HG03460 (cell line): ENCODE results near the gene SLC17A9.

Source experiments
- ATAC-seq: cut with Tn5 transposase; IDR thresholded peaks from one replicate; pipeline ENCODE4 v1.9.1; 2021; ENCODE audit not compliant: unreplicated experiment

The SLC17A9 gene

GRCh38 chr20:62980380-62980960, 28.0 kb downstream of the SLC17A9 start:
- no peak for ATAC-seq

GRCh38 chr20:62980970-62981369, 28.5 kb downstream of the SLC17A9 start:
- ATAC-seq = no peak

- ATAC-seq = no peak
Observed at GRCh38 chr20:62982124-62983075, 29.9 kb downstream of the SLC17A9 start.

GRCh38 chr20:62983210-62983609, 30.7 kb downstream of the SLC17A9 start:
- ATAC-seq = no peak

GRCh38 chr20:62984666-62985443, 32.3 kb downstream of the SLC17A9 start:
- ATAC-seq = no peak

- no peak for ATAC-seq
Observed at GRCh38 chr20:62985444-62985778, 32.9 kb downstream of the SLC17A9 start.

- no peak for ATAC-seq
Observed at GRCh38 chr20:62986257-62986800, 33.8 kb downstream of the SLC17A9 start.

GRCh38 chr20:62987114-62987513, 34.6 kb downstream of the SLC17A9 start:
- no peak for ATAC-seq

GRCh38 chr20:62989201-62989601, 36.7 kb downstream of the SLC17A9 start:
- no peak for ATAC-seq

- ATAC-seq = no peak
Observed at GRCh38 chr20:62990306-62990825, 37.9 kb downstream of the SLC17A9 start.

GRCh38 chr20:62991196-62991807, 38.8 kb downstream of the SLC17A9 start:
- ATAC-seq = no peak

GRCh38 chr20:62991863-62992262, 39.4 kb downstream of the SLC17A9 start:
- no peak for ATAC-seq

- ATAC-seq = no peak
Observed at GRCh38 chr20:62993856-62994494, 41.5 kb downstream of the SLC17A9 start.

GRCh38 chr20:62994869-62995281, 42.4 kb downstream of the SLC17A9 start:
- no peak for ATAC-seq

GRCh38 chr20:62995481-62995880, 43.0 kb downstream of the SLC17A9 start:
- ATAC-seq = no peak

GRCh38 chr20:62995898-62996595, 43.5 kb downstream of the SLC17A9 start:
- ATAC-seq = no peak

GRCh38 chr20:62996596-62996982, 44.1 kb downstream of the SLC17A9 start:
- no peak for ATAC-seq

- no peak for ATAC-seq
Observed at GRCh38 chr20:62997417-62998035, 45.0 kb downstream of the SLC17A9 start.

GRCh38 chr20:62998449-62998848, 45.9 kb downstream of the SLC17A9 start:
- no peak for ATAC-seq
